Measurements from ENCODE around the gene CELF2.

DNA sequence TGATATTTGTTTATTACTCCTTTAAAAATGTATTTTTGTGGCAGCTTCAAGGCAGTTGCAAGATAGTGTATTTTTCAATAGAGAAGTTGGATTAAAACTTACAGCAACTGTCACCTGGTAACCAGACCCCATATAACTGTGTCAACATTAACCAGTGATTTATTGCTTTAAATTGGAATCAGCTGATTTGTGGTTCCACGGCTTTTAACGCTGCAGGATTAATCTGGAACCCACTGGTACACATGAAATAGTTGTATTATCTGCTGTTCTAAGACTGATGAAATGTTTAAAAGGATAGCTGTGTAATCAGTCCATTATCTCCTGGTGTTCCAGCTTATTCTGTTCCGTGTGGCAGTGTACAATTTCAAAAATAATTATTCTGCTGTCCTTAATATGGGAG, 180.2 kb downstream of the CELF2 start:
- TF ChIP-seq CTCF (conservative IDR thresholded peaks at IDR 0.05; ENCODE audit: low read depth, low read length) (no peak), CEBPB (IDR thresholded peaks at IDR 0.05; ENCODE audit: low read depth, low read length) (no peak), POLR2A (IDR thresholded peaks at IDR 0.05; ENCODE audit: low read depth, low read length) (no peak), RFX5 (IDR thresholded peaks at IDR 0.05; ENCODE audit: low read depth, low read length) (no peak), FOS (IDR thresholded peaks at IDR 0.05; ENCODE audit: low read depth, low read length) (no peak), NFE2L2 (IDR thresholded peaks at IDR 0.05; ENCODE audit: low read depth, low read length) (no peak), MXI1 (IDR thresholded peaks at IDR 0.05; ENCODE audit: borderline replicate concordance, low read depth, low read length) (no peak), SMC3 (IDR thresholded peaks at IDR 0.05; ENCODE audit: low read depth, low read length) (no peak), BHLHE40 (IDR thresholded peaks at IDR 0.05; ENCODE audit: low read depth, low read length) (no peak), ELK1 (IDR thresholded peaks at IDR 0.05; ENCODE audit: borderline replicate concordance, low read depth, low read length) (no peak), MAZ (IDR thresholded peaks at IDR 0.05; ENCODE audit: borderline replicate concordance, low read depth, low read length) (no peak), USF2 (IDR thresholded peaks at IDR 0.05; ENCODE audit: low read depth, low read length) (no peak), RCOR1 (IDR thresholded peaks at IDR 0.05; ENCODE audit: insufficient replicate concordance, low read length) (no peak), RAD21 (IDR thresholded peaks at IDR 0.05; ENCODE audit: low read length) (no peak)
